ENCODE data around the gene MACROD2.

GRCh38 chr20:15763366-15763765, 1768.0 kb downstream of the MACROD2 start:
- TF ChIP-seq CTCF (IDR thresholded peaks at IDR 0.05) = no peak
- no peak for TF ChIP-seq ZFX (IDR thresholded peaks at IDR 0.05; ENCODE audit: borderline replicate concordance)
